ENCODE measurements around the gene NHSL2.

DNA sequence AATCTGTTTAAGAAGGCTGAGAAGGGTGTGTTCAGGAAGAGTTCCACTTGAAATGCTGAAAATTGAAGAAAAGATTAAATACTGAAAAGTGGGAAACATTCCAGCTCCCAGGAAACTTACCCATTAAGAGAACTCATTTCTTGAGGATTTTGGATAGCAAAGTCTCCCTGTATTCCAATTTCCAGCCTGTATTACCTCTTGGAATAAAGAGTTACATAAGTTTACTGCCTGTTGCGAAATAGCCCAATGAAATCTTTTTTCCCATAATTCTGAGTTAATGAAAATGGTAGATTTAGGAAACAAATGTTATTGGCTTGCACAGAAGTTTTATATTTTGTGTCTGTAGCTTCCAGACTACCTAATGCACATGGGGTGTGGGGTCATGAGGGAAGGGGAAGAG lies 12.0 kb downstream of the NHSL2 start:
- TF ChIP-seq, protein P1, sequence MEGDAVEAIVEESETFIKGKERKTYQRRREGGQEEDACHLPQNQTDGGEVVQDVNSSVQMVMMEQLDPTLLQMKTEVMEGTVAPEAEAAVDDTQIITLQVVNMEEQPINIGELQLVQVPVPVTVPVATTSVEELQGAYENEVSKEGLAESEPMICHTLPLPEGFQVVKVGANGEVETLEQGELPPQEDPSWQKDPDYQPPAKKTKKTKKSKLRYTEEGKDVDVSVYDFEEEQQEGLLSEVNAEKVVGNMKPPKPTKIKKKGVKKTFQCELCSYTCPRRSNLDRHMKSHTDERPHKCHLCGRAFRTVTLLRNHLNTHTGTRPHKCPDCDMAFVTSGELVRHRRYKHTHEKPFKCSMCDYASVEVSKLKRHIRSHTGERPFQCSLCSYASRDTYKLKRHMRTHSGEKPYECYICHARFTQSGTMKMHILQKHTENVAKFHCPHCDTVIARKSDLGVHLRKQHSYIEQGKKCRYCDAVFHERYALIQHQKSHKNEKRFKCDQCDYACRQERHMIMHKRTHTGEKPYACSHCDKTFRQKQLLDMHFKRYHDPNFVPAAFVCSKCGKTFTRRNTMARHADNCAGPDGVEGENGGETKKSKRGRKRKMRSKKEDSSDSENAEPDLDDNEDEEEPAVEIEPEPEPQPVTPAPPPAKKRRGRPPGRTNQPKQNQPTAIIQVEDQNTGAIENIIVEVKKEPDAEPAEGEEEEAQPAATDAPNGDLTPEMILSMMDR (IDR thresholded peaks at IDR 0.05), result no peak
- TF ChIP-seq ZFX (IDR thresholded peaks at IDR 0.05; ENCODE audit: borderline replicate concordance), result no peak

Measured in 22Rv1 (cell line).